Neural cell (in vitro differentiated cells): ENCODE results near the gene DOCK10.

Experiments
- EP300 ChIP-seq: fragments of 450-650 bp; conservative IDR thresholded peaks from 2 replicates; pipeline ENCODE4 v1.6.1; 2014; ENCODE audit warnings: antibody characterized with exemption, mild to moderate bottlenecking, moderate library complexity; ENCODE audit not compliant: poor library complexity, severe bottlenecking
- RAD21 ChIP-seq: fragments of 450-650 bp; conservative IDR thresholded peaks from 2 replicates; pipeline ENCODE4 v1.6.1; 2014; ENCODE audit warnings: antibody characterized with exemption, mild to moderate bottlenecking, moderate library complexity
- TF ChIP-seq, protein P1 (sequence below): fragments of 450-650 bp; IDR thresholded peaks from 2 replicates; pipeline ENCODE4 v1.5.1; 2014; ENCODE audit warnings: antibody characterized with exemption, mild to moderate bottlenecking, moderate library complexity; ENCODE audit not compliant: poor library complexity, severe bottlenecking

DNA sequence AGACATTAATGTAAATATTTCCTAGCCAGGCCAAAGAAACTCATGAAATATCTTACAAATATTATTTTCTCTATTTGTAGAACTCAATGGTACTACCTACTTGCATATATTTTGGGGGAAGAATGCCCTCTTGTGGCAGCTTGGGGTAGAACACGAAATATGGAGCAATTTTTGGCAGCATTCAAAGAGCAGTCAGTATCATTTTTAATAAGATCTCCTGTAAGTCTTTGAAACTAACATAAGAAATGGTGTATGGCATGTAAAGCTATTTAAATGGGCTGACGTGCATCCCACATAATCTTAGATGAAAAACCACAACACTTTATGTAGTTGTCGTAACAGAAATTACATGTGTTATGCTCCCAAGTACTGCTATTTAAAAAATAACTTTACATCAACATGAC lies 263.8 kb downstream of the DOCK10 start:
- TF ChIP-seq, protein P1, sequence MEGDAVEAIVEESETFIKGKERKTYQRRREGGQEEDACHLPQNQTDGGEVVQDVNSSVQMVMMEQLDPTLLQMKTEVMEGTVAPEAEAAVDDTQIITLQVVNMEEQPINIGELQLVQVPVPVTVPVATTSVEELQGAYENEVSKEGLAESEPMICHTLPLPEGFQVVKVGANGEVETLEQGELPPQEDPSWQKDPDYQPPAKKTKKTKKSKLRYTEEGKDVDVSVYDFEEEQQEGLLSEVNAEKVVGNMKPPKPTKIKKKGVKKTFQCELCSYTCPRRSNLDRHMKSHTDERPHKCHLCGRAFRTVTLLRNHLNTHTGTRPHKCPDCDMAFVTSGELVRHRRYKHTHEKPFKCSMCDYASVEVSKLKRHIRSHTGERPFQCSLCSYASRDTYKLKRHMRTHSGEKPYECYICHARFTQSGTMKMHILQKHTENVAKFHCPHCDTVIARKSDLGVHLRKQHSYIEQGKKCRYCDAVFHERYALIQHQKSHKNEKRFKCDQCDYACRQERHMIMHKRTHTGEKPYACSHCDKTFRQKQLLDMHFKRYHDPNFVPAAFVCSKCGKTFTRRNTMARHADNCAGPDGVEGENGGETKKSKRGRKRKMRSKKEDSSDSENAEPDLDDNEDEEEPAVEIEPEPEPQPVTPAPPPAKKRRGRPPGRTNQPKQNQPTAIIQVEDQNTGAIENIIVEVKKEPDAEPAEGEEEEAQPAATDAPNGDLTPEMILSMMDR = peak; percentile 84
- TF ChIP-seq EP300 (no peak), RAD21 (peak; percentile 83)
